SK-N-SH (cell line): ENCODE results near the gene THSD7A. TPM values are rescaled to one million over a fixed set of nuclear protein-coding genes. Genes with fewer than 3 reads are reported as not detected.

Experiments used
- CTCF ChIA-PET: fragments of 300-600, 350-600 bp; formaldehyde crosslinking; extraction: SDS; loops from one replicate; lab custom pipeline; 2021; lab: Yijun Ruan, JAX
- POLR2A ChIA-PET: fragments of 350-600 bp; sonication (Branson Sonifier 250); formaldehyde crosslinking; extraction: SDS; loops from one replicate; lab custom pipeline; 2020; ENCODE audit warnings: antibody characterized with exemption, inconsistent platforms; lab: Yijun Ruan, JAX
- DNase-seq: peaks from one replicate; pipeline ENCODE4 v3.0.0; 2012
- H2AFZ ChIP-seq: fragments of 200-600 bp; sonication (generic); 2 replicates; pipeline ENCODE4 v1.8.1; 2016; ENCODE audit warnings: antibody characterized with exemption, mild to moderate bottlenecking, low read depth
- H3F3A ChIP-seq: fragments of 200-600 bp; sonication (generic); replicated peaks from 2 replicates; pipeline ENCODE3; 2016; ENCODE audit warnings: antibody characterized with exemption, mild to moderate bottlenecking; ENCODE audit not compliant: insufficient read depth
- H3K27ac ChIP-seq, 2 experiments: fragments of 200-500 bp in 1 of 2; fragments of 200-600 bp in 1 of 2; sonication (Bioruptor generic) in 1 of 2; sonication (generic), shearing (Covaris generic) in 1 of 2; 2 replicates each; pipeline versions ENCODE4 v1.5.1 to v1.6.1; 2014 to 2016; ENCODE audit warnings: low read depth in 2 of 2, inconsistent platforms in 1 of 2, low read length in 1 of 2, mild to moderate bottlenecking in 1 of 2, mixed read lengths in 1 of 2
- H3K27me3 ChIP-seq: fragments of 200-600 bp; sonication (generic), shearing (Covaris generic); 2 replicates; pipeline ENCODE4 v1.6.1; 2016; ENCODE audit warnings: mixed run types; ENCODE audit not compliant: insufficient read depth
- H3K36me3 ChIP-seq, 2 experiments: fragments of 200-500 bp in 1 of 2; fragments of 200-600 bp in 1 of 2; sonication (Bioruptor generic) in 1 of 2; sonication (generic) in 1 of 2; replicated peaks in 1 of 2; 2 replicates each; pipeline versions ENCODE3 to v1.5.1; 2014 to 2016; ENCODE audit warnings: low read length in 1 of 2, mild to moderate bottlenecking in 1 of 2; ENCODE audit not compliant: insufficient read depth in 2 of 2, control insufficient read depth in 1 of 2
- H3K4me1 ChIP-seq, 2 experiments: fragments of 200-500 bp in 1 of 2; fragments of 200-600 bp in 1 of 2; sonication (Bioruptor generic) in 1 of 2; sonication (generic), shearing (Covaris generic) in 1 of 2; 2 replicates each; pipeline versions ENCODE4 v1.5.1 to v1.6.1; 2014 to 2016; ENCODE audit warnings: low read depth in 1 of 2, low read length in 1 of 2, mixed run types in 1 of 2; ENCODE audit not compliant: insufficient read depth in 2 of 2, control insufficient read depth in 1 of 2
- H3K4me2 ChIP-seq: fragments of 200-600 bp; sonication (generic), shearing (Covaris generic); 2 replicates; pipeline ENCODE4 v1.6.1; 2017; ENCODE audit warnings: mixed run types
- H3K4me3 ChIP-seq, 2 experiments: fragments of 200-500 bp in 1 of 2; fragments of 200-600 bp in 1 of 2; sonication (Bioruptor generic) in 1 of 2; sonication (generic), shearing (Covaris generic) in 1 of 2; 2 replicates each; pipeline versions ENCODE4 v1.5.1 to v1.8.1; 2014 to 2016; ENCODE audit warnings: low read depth in 2 of 2, inconsistent platforms in 1 of 2, low read length in 1 of 2, mild to moderate bottlenecking in 1 of 2, mixed read lengths in 1 of 2, moderate library complexity in 1 of 2
- H3K79me2 ChIP-seq: fragments of 200-600 bp; sonication (generic); 2 replicates; pipeline ENCODE4 v1.8.1; 2017; ENCODE audit warnings: mild to moderate bottlenecking; ENCODE audit not compliant: insufficient read depth
- H3K9ac ChIP-seq: fragments of 200-600 bp; sonication (generic); 2 replicates; pipeline ENCODE4 v1.6.1; 2017; ENCODE audit warnings: mixed run types
- H3K9me2 ChIP-seq: fragments of 200-600 bp; sonication (generic); 2 replicates; pipeline ENCODE4 v1.6.1; 2017; ENCODE audit warnings: mixed run types
- H3K9me3 ChIP-seq: fragments of 200-600 bp; sonication (generic); 2 replicates; pipeline ENCODE4 v1.6.1; 2017; ENCODE audit warnings: mixed run types, mild to moderate bottlenecking, moderate library complexity
- H4K20me1 ChIP-seq: fragments of 200-600 bp; sonication (generic); 2 replicates; pipeline ENCODE4 v1.6.1; 2017; ENCODE audit warnings: mild to moderate bottlenecking, mixed run types; ENCODE audit not compliant: insufficient read depth
- EP300 ChIP-seq, 2 experiments: IDR thresholded peaks; 2 replicates each; pipeline versions ENCODE4 v1.4.0 to v1.6.1; 2012; ENCODE audit warnings: borderline replicate concordance in 1 of 2, low read depth in 1 of 2, low read length in 1 of 2
- GATA2 ChIP-seq: sonication (generic); formaldehyde crosslinking; IDR thresholded peaks from 2 replicates; pipeline ENCODE4 v1.5.0; 2020; ENCODE audit warnings: mild to moderate bottlenecking, missing genetic modification reagents
- MXI1 ChIP-seq: IDR thresholded peaks from 2 replicates; pipeline ENCODE4 v1.6.1; 2012; ENCODE audit warnings: mild to moderate bottlenecking, low read depth, low read length, improper control_type of control experiment
- NFIC ChIP-seq: IDR thresholded peaks from 2 replicates; pipeline ENCODE4 v1.4.0; 2012; ENCODE audit warnings: borderline replicate concordance
- NRF1 ChIP-seq: IDR thresholded peaks from 2 replicates; pipeline ENCODE4 v1.6.1; 2012; ENCODE audit warnings: low read depth, mild to moderate bottlenecking, low read length
- POLR2AphosphoS5 ChIP-seq: IDR thresholded peaks from 2 replicates; pipeline ENCODE4 v1.6.1; 2012; ENCODE audit warnings: low read depth, low read length
- RCOR1 ChIP-seq: fragments of 150-350 bp; IDR thresholded peaks from 2 replicates; pipeline ENCODE4 v1.6.1; 2017; ENCODE audit warnings: antibody characterized with exemption, low read length
- RFX5 ChIP-seq: IDR thresholded peaks from 2 replicates; pipeline ENCODE4 v1.6.1; 2012; ENCODE audit warnings: mild to moderate bottlenecking, improper control_type of control experiment, low read length
- RXRA ChIP-seq: IDR thresholded peaks from 2 replicates; pipeline ENCODE4 v1.4.0; 2012; ENCODE audit warnings: low read depth, mild to moderate bottlenecking, borderline replicate concordance
- SIN3A ChIP-seq: IDR thresholded peaks from 2 replicates; pipeline ENCODE4 v1.6.1; 2012; ENCODE audit warnings: low read depth, mild to moderate bottlenecking, low read length, moderate library complexity, borderline replicate concordance
- TCF12 ChIP-seq: IDR thresholded peaks from 2 replicates; pipeline ENCODE4 v1.4.0; 2012
- TEAD4 ChIP-seq: IDR thresholded peaks from 2 replicates; pipeline ENCODE4 v1.4.0; 2012; ENCODE audit warnings: mild to moderate bottlenecking, borderline replicate concordance; ENCODE audit not compliant: insufficient read depth
- YY1 ChIP-seq: IDR thresholded peaks from 2 replicates; pipeline ENCODE4 v1.4.0; 2012; ENCODE audit warnings: low read depth, mild to moderate bottlenecking
- WGBS: methylation state at CpG from one replicate; pipeline ENCODE4 v1.1.6; 2017; ENCODE audit warnings: low lambda C conversion rate; 5-methylcytosine and 5-hydroxymethylcytosine counted together
- polyA plus RNA-seq, 3 experiments: library from polyadenylated mRNA; depleted of rRNA; stranded (reverse); fragments of >200 nt; gene quantifications; 2 replicates each; pipeline ENCODE4 v1.2.3, GENCODE V29; 2012
- TF ChIP-seq, protein P1 (sequence below): fragments of 150-350 bp; IDR thresholded peaks from 2 replicates; pipeline ENCODE4 v1.6.1; 2017; ENCODE audit warnings: antibody characterized with exemption, low read length, low read depth, borderline replicate concordance
- TF ChIP-seq, protein P2 (sequence below): IDR thresholded peaks from 2 replicates; pipeline ENCODE4 v1.4.0; 2012; ENCODE audit warnings: low read depth, borderline replicate concordance
- TF ChIP-seq, protein P3 (sequence below): fragments of 150-350 bp; IDR thresholded peaks from 2 replicates; pipeline ENCODE4 v1.6.1; 2016; ENCODE audit warnings: mild to moderate bottlenecking, low read depth, low read length
- TF ChIP-seq, protein P4 (sequence below): IDR thresholded peaks from 2 replicates; pipeline ENCODE4 v1.6.1; 2012; ENCODE audit warnings: mild to moderate bottlenecking, low read depth, low read length, moderate library complexity
- TF ChIP-seq, protein P5 (sequence below): IDR thresholded peaks from 2 replicates; pipeline ENCODE4; 2012
- TF ChIP-seq, protein P6 (sequence below): IDR thresholded peaks from 2 replicates; pipeline ENCODE4 v1.4.0; 2012; ENCODE audit warnings: low read depth

Gene THSD7A
- polyA plus RNA-seq, 1 of the 3 experiments (the other 2 are of a cell fraction): 0.16 TPM

DNA sequence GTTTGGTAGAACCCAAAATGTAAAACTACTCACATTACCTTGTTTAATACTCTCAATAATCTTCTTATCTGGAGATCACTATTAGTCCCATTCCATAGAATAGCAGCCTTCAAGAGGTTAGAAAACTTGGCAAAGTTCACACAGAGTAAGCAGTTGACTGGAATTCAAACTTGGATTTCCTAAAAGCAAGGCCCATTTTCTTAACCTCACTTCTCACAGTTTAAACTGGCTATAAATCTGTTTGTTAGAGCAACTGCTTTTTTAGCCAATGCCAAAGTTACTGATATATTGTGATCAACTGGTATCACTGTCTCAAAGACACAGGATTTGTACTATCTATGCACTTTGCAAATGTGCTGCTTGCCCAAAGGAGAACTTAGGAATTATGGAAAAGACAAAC is 230.2 kb downstream of the THSD7A start:
- Histone ChIP-seq H3F3A (no peaks in the 10 kb centered on the region), H3K9ac (no peak overlapping the region), H3K9me3 (no peaks in the 10 kb centered on the region), H3K4me2 (no peak overlapping the region), H3K4me3 (no peak overlapping the region), H3K79me2 (no peaks in the 10 kb centered on the region), H3K4me1 (peaks cover 0 to 8% of the 10 kb centered on the region in 2 experiments; a peak in 1 of 4 replicates), H3K27me3 (no peaks in the 10 kb centered on the region), H4K20me1 (no peaks in the 10 kb centered on the region), H3K27ac (no peak overlapping the region), H2AFZ (no peak overlapping the region), H3K9me2 (no peaks in the 10 kb centered on the region), H3K36me3 (no peaks in the 10 kb centered on the region)
- CTCF ChIA-PET: no interaction called here
- TF ChIP-seq MXI1 (no peak), NFIC (no peak), GATA2 (CRISPR knock-in tag) (no peak), TCF12 (no peak)
- TF ChIP-seq, protein P1, sequence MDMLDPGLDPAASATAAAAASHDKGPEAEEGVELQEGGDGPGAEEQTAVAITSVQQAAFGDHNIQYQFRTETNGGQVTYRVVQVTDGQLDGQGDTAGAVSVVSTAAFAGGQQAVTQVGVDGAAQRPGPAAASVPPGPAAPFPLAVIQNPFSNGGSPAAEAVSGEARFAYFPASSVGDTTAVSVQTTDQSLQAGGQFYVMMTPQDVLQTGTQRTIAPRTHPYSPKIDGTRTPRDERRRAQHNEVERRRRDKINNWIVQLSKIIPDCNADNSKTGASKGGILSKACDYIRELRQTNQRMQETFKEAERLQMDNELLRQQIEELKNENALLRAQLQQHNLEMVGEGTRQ: no peak
- TF ChIP-seq, protein P2, sequence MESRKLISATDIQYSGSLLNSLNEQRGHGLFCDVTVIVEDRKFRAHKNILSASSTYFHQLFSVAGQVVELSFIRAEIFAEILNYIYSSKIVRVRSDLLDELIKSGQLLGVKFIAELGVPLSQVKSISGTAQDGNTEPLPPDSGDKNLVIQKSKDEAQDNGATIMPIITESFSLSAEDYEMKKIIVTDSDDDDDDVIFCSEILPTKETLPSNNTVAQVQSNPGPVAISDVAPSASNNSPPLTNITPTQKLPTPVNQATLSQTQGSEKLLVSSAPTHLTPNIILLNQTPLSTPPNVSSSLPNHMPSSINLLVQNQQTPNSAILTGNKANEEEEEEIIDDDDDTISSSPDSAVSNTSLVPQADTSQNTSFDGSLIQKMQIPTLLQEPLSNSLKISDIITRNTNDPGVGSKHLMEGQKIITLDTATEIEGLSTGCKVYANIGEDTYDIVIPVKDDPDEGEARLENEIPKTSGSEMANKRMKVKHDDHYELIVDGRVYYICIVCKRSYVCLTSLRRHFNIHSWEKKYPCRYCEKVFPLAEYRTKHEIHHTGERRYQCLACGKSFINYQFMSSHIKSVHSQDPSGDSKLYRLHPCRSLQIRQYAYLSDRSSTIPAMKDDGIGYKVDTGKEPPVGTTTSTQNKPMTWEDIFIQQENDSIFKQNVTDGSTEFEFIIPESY: no peak
- POLR2A ChIA-PET: no interaction called here
- DNase-seq: no peak

DNA sequence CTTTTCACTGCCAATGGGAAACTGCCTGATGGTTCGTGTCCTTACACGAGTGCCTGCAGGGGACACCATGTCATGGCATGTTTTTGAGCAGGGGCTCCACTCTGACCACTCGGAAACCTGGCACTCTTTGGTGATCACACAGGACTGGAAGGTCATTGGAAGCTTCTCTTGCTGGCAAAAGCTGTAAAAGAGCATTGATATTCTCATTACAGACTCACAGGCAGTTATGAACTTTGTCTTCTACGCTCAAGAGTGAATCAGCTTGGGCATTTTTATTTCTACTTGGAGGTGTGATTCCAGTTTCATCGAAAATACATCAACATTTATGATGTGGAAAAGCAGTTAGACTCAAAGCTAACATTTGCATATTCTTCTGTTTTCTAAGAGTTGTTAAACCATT is 238.7 kb downstream of the THSD7A start:
- 15% methylated on average over 5 of the region's 5 CpGs for WGBS
- Histone ChIP-seq H3K4me1 (peaks cover 4% of the 10 kb centered on the region in 2 experiments; a peak in 2 of 4 replicates), H2AFZ (no peak overlapping the region), H4K20me1 (no peaks in the 10 kb centered on the region), H3K9ac (no peak overlapping the region), H3K9me3 (no peaks in the 10 kb centered on the region), H3K4me3 (no peak overlapping the region), H3K4me2 (no peak overlapping the region), H3K27me3 (no peaks in the 10 kb centered on the region), H3K79me2 (no peaks in the 10 kb centered on the region), H3K36me3 (peaks cover 0 to 10% of the 10 kb centered on the region in 2 experiments), H3K27ac (no peak overlapping the region; a peak in 1 of 4 replicates), H3F3A (no peaks in the 10 kb centered on the region), H3K9me2 (0 out of 2 replicates have a peak, but pooled peaks cover 2% of the 10 kb centered on the region)
- ChIA-PET POLR2A (interaction anchor here (0.7 kb wide), 1 partner anchor 66 kb away, joined by 3 read pairs; no protein-coding TSS in a partner anchor), CTCF (interaction anchor here (1.0 to 1.6 kb wide), 4 partner anchors 23 to 238 kb away, joined by 3 read pairs; no protein-coding TSS in a partner anchor)
- no peak for TF ChIP-seq GATA2 (CRISPR knock-in tag)
- TF ChIP-seq, protein P3, sequence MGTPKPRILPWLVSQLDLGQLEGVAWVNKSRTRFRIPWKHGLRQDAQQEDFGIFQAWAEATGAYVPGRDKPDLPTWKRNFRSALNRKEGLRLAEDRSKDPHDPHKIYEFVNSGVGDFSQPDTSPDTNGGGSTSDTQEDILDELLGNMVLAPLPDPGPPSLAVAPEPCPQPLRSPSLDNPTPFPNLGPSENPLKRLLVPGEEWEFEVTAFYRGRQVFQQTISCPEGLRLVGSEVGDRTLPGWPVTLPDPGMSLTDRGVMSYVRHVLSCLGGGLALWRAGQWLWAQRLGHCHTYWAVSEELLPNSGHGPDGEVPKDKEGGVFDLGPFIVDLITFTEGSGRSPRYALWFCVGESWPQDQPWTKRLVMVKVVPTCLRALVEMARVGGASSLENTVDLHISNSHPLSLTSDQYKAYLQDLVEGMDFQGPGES: no peak
- TF ChIP-seq, protein P4, sequence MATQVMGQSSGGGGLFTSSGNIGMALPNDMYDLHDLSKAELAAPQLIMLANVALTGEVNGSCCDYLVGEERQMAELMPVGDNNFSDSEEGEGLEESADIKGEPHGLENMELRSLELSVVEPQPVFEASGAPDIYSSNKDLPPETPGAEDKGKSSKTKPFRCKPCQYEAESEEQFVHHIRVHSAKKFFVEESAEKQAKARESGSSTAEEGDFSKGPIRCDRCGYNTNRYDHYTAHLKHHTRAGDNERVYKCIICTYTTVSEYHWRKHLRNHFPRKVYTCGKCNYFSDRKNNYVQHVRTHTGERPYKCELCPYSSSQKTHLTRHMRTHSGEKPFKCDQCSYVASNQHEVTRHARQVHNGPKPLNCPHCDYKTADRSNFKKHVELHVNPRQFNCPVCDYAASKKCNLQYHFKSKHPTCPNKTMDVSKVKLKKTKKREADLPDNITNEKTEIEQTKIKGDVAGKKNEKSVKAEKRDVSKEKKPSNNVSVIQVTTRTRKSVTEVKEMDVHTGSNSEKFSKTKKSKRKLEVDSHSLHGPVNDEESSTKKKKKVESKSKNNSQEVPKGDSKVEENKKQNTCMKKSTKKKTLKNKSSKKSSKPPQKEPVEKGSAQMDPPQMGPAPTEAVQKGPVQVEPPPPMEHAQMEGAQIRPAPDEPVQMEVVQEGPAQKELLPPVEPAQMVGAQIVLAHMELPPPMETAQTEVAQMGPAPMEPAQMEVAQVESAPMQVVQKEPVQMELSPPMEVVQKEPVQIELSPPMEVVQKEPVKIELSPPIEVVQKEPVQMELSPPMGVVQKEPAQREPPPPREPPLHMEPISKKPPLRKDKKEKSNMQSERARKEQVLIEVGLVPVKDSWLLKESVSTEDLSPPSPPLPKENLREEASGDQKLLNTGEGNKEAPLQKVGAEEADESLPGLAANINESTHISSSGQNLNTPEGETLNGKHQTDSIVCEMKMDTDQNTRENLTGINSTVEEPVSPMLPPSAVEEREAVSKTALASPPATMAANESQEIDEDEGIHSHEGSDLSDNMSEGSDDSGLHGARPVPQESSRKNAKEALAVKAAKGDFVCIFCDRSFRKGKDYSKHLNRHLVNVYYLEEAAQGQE: no peak
- TF ChIP-seq RCOR1: no peak
- TF ChIP-seq, protein P5, sequence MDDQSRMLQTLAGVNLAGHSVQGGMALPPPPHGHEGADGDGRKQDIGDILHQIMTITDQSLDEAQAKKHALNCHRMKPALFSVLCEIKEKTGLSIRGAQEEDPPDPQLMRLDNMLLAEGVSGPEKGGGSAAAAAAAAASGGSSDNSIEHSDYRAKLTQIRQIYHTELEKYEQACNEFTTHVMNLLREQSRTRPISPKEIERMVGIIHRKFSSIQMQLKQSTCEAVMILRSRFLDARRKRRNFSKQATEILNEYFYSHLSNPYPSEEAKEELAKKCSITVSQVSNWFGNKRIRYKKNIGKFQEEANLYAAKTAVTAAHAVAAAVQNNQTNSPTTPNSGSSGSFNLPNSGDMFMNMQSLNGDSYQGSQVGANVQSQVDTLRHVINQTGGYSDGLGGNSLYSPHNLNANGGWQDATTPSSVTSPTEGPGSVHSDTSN: no peak
- TF ChIP-seq EP300 (IDR thresholded peaks at IDR 0.05; ENCODE audit: borderline replicate concordance in 1 of 2, low read depth in 1 of 2, low read length in 1 of 2): no peak
- no peak for TF ChIP-seq MXI1
- no peak for TF ChIP-seq SIN3A
- no peak for TF ChIP-seq NRF1
- no peak for TF ChIP-seq YY1
- no peak for TF ChIP-seq TEAD4
- TF ChIP-seq, protein P6, sequence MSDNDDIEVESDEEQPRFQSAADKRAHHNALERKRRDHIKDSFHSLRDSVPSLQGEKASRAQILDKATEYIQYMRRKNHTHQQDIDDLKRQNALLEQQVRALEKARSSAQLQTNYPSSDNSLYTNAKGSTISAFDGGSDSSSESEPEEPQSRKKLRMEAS: no peak
- TF ChIP-seq RFX5: no peak
- TF ChIP-seq RXRA: no peak
- TF ChIP-seq POLR2AphosphoS5: no peak
- DNase-seq: no peak
